GDM1 (cell line): ENCODE measurements around the gene MPDU1.

ENCODE experiments used
- DNase-seq: peaks from one replicate; lab custom pipeline; 2025; lab: John Stamatoyannopoulos, UW

MPDU1 gene

DNA sequence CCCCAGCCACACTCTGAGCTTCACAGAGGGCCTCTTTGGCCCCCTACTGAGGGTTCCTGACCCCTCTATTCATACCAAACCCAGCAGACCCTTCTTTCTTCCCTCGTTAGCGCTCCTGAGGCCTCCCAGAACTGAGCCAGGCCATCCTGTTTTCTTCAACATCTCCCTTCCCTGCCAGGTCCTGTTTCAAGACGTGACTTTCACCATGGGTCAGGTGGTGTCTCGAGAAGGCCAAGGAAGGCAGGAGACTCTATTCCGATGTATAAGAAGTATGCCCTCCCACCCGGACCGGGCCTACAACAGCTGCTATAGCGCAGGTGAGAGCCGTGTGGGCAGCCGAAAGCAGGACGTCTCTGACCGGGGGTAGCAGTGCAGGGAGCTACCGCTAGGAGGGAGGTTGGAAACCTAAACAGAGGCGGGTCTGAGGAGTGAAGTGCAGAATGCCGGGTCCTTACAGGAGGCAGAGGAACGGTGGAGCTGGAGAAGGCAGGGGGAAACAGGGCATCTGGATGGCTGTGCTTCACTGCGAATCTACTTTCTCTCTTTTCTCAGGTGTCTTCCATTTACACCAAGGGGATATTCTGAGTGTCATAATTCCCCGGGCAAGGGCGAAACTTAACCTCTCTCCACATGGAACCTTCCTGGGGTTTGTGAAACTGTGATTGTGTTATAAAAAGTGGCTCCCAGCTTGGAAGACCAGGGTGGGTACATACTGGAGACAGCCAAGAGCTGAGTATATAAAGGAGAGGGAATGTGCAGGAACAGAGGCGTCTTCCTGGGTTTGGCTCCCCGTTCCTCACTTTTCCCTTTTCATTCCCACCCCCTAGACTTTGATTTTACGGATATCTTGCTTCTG is 23.3 kb upstream of the MPDU1 start:
- DNase-seq: no peak

DNA sequence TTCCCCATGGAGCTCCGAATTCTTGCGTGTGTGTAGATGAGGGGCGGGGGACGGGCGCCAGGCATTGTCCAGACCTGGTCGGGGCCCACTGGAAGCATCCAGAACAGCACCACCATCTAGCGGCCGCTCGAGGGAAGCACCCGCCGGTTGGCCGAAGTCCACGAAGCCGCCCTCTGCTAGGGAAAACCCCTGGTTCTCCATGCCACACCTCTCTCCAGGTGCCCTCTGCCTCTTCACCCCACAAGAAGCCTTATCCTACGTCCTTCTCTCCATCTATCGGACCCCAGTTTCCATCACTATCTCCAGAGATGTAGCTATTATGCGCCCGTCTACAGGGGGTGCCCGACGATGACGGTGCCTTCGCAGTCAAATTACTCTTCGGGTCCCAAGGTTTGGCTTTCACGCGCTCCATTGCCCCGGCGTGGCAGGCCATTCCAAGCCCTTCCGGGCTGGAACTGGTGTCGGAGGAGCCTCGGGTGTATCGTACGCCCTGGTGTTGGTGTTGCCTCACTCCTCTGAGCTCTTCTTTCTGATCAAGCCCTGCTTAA is 22.6 kb upstream of the MPDU1 start:
- peak; percentile 68 for DNase-seq

DNA sequence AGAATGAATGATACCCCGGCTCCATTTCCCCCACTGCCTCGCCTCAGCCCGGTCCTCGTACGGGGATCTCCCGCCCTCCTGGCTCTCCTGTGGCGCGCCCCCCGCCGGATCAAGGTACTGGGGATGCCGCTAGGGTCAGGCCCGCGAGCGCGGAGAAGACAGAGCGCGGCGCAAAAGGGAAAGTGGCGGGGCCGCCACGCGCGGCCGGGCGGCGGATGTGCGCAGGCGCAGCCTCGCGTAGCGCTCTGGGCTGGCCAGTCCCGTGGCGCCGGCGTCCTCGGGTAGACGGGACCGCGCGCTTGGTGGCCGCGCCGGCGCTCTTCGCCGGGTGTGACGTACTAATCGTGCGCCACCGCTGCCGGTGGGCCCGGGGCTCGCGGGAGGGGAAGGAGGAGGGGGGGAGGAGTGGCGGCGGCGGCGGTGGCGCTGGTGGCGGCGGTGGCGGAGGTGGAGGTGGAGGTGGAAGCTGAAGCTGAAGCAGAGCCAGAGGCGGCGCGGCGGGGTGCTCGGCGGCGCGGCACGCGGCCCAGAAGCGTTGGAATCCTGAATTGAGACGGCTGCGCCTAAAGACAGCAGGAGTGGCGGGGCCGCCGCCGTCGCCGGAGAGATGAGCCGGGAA is 22.0 kb upstream of the MPDU1 start, which contains the start of gene SENP3:
Gene SENP3 (plus strand): TSS at position 331 of the 619 bp plus-strand sequence. CDS start 1,158 bp downstream, outside the sequence.
- DNase-seq: peak; percentile 87

DNA sequence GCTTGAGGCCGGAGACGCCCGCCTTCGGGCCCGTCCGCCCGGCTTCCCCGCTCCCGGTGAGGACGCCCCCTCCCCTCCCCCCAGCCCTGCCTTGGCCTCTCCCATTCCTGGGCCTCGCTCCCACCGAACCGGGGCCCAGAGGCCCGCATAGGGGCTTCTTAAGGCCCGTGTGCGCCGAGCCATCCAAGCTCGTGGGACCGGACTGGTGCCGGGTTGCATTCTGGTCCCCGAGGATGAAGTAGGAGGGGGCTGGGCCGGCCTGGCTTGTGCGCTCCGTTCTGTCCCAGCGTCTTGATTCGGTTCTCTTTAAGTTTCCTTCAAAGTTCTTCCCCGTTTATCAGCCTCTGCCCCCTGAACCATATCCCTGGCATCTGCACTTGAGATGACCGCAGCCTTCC is 21.4 kb upstream of the MPDU1 start:
- no peak for DNase-seq

DNA sequence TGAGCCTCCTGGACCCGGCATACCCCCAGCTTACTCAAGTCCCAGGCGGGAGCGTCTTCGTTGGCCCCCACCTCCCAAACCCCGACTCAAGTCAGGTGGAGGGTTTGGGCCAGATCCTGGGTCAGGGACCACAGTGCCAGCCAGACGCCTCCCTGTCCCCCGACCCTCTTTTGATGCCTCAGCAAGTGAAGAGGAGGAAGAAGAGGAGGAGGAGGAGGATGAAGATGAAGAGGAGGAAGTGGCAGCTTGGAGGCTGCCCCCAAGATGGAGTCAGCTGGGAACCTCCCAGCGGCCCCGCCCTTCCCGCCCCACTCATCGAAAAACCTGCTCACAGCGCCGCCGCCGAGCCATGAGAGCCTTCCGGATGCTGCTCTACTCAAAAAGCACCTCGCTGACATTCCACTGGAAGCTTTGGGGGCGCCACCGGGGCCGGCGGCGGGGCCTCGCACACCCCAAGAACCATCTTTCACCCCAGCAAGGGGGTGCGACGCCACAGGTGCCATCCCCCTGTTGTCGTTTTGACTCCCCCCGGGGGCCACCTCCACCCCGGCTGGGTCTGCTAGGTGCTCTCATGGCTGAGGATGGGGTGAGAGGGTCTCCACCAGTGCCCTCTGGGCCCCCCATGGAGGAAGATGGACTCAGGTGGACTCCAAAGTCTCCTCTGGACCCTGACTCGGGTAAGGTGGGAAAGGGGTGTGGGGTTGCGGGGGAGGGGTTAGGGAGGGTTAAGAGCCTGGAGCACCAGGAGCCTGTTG is 20.4 kb upstream of the MPDU1 start:
- DNase-seq: no peak

DNA sequence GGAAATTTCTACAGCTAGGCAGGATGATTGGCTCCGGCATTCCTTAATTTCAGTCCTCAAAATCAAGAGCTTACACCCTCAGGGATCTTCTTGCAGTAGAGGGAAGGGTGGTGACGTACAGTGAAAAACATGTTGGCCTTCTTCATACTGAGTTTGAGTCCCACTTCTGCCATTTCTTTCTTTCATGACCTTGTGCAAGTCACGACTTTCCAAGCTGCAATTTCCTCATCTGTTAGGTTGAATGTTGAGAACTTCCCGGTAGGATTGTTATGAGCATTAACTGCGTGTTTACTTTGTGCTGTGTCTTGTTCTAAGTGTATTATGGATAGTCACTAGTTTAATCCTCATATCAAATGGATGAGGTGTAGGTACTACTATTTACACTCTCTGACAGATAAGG is 14.1 kb upstream of the MPDU1 start:
- DNase-seq: no peak

DNA sequence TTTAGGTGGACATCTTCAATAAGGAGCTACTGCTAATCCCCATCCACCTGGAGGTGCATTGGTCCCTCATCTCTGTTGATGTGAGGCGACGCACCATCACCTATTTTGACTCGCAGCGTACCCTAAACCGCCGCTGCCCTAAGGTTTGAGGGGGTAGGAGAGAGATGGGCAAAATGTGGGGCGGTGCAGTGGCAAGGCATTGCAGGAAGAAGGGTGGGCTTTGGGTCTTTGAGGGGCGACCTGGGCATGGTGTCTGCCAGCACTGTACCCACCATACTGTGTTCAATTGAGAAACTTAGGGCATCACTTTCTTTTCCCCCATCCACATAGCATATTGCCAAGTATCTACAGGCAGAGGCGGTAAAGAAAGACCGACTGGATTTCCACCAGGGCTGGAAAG is 13.3 kb upstream of the MPDU1 start:
- DNase-seq: no peak

DNA sequence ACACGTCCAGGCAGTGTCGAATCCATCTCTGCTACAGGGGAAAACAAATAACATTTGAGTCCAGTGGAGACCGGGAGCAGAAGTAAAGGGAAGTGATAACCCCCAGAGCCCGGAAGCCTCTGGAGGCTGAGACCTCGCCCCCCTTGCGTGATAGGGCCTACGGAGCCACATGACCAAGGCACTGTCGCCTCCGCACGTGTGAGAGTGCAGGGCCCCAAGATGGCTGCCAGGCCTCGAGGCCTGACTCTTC is 11.4 kb upstream of the MPDU1 start:
- no peak for DNase-seq

DNA sequence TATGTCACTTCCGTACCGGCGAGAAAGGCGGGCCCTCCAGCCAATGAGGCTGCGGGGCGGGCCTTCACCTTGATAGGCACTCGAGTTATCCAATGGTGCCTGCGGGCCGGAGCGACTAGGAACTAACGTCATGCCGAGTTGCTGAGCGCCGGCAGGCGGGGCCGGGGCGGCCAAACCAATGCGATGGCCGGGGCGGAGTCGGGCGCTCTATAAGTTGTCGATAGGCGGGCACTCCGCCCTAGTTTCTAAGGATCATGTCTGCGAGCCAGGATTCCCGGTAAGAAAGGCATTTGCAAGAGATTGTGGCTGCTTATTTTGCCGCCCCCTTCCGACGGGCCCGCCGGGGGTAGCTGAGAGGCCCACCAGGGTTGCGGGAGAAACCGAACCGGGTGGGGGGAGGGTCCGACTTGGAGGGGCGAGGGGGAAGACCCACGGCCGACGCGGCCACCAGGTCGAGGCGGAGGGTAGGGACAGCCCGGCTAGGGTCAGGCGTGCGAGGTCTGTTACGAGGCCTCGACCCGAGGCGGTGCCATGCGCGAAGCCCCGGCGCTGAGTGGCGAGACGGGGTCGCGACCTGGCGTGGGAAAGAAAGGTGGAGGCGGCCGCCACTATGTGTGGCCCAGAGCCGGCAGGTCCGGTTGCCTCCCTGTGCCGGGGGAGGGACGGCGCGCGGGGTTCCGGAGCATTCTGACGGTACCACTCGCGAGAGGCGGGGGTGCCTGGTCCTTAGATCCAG is 10.9 kb upstream of the MPDU1 start:
- DNase-seq: peak; percentile 100

DNA sequence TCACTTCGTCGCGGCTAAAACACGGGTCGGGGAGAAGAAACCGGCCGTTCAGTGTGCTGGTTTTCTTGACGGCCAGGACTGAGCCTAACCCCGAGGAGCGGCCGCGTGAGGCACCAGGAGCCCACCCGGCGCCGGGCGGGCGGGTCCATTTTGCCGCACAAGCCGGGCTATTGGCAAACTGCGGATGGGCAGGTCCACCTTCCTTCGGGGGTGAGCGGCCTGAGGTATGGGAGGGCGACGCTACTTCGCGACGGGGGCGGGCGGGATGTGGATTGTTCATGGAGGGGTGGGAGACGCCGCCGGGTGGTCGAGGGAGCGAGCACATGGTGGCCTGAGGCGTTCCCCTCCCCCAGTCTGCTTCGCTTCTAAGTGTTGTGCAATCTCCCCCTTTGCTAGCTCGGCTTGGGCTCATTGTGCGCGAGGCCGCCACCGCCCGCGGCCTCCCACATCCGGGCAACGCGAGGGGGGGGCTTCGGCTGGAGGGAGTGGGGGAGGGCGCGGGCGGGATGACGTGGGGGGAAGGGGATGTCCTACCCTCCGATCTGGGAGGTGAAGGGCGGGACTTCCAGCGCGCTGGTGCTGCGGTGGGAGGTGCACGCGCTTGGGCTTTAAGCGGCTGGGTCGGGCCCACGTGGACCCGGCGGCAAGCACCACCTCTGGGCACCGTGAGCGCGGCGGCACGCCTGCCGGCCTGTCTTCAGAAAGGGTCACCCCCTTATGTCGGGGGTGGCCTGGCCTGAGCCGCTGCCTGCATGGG is 10.2 kb upstream of the MPDU1 start:
- peak; percentile 88 for DNase-seq

DNA sequence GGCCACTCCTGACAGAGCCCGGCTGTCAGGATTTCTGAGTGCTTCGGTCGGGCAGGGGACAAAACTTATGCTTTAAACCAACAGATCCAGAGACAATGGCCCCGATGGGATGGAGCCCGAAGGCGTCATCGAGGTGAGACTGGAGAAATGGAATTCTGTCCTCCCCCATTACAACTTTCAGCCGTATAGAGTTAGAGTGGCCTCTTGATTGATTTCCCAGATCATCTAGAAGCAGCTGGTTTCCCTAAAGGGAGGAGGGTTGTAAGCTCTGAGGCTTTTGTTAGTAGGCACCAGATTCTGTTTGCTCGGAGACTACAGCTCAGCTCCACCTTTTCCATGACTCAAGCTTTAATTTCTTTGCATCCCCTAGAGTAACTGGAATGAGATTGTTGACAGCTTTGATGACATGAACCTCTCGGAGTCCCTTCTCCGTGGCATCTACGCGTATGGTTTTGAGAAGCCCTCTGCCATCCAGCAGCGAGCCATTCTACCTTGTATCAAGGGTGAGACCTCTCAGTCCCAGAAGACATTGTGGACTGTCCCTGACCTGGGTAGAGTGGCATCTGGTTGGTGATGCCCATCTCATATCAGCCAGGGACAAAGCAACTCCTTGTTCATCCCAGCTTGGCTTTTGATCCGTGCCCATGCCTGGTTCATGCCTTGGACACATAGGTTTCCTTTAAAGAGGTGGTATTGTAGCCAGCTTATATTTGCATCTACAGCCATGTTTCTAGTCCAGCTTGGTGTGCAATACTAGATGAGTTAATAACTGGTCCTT is 9.3 kb upstream of the MPDU1 start:
- no peak for DNase-seq

DNA sequence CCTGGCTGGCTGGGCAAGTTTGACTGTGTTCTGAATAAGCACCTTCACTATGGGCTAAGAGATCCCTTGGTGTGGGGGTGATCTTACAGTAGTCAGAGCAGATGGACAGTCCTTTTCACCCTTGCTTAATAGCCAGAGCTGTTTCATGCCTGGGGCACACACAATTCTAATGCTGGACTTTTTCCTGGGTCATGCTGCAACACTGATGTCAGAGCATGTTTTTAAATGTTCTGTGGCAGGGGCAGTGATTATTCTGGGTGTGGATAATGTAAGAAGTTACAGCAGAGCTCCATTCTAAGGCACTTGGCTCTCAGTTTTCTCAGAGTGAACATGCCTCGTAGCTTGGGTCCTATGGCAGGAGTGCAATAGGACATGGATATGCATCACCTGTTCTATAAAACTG is 8.2 kb upstream of the MPDU1 start:
- no peak for DNase-seq

DNA sequence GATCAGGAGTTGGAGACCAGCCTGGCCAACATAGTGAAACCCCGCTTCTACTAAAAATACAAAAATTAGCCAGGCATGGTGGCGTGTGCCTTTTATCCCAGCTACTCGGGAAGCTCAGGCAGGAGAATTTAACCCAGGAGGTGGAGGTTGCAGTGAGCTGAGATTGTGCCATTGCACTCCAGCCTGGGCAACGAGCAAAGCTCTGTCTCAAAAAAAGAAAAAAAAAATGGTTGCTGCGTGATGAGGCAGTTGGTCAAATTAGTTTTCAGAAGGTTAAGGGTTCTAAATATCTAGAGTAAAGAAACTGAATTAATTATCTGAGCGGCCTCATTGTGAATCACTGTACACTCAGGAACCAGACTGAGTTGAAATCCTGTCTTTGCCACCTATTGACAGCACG is 7.7 kb upstream of the MPDU1 start:
- DNase-seq: no peak

DNA sequence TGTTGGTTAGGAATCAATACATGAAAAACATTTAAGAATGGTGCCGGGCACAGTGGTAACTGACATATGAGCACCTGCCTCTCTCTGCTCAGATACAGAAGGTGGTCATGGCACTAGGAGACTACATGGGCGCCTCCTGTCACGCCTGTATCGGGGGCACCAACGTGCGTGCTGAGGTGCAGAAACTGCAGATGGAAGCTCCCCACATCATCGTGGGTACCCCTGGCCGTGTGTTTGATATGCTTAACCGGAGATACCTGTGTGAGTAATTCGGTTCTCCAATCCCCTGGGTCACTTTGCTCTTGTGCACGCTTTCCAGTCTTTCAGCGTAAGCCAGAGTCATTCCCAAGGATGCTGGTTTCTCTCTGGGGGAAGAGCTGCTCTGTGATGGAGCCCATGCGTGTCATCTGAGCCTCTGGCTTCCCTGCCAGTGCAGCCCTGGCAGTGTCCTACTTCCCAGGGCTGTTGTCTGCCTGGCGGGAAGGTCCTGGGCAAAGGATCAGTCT is 7.2 kb upstream of the MPDU1 start:
- DNase-seq: no peak

DNA sequence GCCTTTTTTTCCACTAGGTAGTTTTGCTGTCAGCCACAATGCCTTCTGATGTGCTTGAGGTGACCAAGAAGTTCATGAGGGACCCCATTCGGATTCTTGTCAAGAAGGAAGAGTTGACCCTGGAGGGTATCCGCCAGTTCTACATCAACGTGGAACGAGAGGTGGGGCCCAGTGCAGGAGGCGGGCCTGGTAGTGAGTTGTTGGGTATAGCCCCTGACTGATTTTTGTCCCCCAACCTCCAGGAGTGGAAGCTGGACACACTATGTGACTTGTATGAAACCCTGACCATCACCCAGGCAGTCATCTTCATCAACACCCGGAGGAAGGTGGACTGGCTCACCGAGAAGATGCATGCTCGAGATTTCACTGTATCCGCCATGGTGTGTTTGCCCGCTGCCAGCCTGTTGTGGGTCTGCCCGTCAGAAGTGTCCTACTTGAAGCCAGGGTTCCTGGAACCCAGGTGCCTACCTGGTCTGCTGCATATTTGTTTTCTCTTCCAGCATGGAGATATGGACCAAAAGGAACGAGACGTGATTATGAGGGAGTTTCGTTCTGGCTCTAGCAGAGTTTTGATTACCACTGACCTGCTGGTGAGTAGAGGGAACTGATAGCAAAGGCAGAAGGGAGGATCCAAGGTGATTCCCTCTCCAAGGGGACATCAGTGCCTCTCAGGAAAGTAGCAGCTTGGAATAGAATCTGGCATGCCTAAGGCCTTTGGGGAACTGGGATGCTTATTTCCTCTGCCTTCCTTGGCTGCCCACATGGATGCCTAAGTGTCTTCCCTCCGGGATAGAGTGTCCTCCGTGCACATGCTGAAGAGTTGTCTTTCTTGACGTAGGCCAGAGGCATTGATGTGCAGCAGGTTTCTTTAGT is 6.1 kb upstream of the MPDU1 start:
- no peak for DNase-seq

DNA sequence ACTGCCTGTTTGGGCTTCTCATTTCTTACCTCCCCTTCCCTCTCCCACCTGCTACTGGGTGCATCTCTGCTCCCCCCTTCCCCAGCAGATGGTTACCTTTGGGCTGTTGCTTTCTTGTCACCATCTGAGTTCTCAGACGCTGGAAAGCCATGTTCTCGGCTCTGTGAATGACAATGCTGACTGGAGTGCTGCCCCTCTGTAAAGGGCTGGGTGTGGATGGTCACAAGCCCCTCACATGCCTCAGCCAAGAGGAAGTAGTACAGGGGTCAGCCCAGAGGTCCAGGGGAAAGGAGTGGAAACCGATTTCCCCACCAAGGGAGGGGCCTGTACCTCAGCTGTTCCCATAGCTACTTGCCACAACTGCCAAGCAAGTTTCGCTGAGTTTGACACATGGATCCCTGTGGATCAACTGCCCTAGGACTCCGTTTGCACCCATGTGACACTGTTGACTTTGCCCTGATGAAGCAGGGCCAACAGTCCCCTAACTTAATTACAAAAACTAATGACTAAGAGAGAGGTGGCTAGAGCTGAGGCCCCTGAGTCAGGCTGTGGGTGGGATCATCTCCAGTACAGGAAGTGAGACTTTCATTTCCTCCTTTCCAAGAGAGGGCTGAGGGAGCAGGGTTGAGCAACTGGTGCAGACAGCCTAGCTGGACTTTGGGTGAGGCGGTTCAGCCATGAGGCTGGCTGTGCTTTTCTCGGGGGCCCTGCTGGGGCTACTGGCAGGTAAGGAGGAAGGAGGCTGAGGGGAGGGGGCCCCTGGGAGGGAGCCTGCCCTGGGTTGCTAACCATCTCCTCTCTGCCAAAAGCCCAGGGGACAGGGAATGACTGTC is 4.4 kb upstream of the MPDU1 start, which contains the start of gene CD68:
Gene CD68 (plus strand): TSS at position 638 of the 833 bp plus-strand sequence. CDS start 40 bp downstream, at position 678.
- peak; percentile 48 for DNase-seq

DNA sequence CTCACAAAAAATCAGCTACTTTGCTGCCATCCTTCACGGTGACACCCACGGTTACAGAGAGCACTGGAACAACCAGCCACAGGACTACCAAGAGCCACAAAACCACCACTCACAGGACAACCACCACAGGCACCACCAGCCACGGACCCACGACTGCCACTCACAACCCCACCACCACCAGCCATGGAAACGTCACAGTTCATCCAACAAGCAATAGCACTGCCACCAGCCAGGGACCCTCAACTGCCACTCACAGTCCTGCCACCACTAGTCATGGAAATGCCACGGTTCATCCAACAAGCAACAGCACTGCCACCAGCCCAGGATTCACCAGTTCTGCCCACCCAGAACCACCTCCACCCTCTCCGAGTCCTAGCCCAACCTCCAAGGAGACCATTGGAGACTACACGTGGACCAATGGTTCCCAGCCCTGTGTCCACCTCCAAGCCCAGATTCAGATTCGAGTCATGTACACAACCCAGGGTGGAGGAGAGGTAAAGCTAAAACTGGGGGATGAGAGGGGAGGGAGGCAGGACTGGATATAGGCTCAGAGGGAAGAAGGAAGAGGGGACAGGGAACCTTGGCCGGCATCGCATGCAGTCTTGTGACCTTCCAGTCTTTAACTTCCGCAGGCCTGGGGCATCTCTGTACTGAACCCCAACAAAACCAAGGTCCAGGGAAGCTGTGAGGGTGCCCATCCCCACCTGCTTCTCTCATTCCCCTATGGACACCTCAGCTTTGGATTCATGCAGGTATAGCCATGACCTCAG is 3.6 kb upstream of the MPDU1 start:
- DNase-seq: no peak
